ENCODE data around the gene NOL12.
"Not testable (repeated sequence)": the region's sequence is repeated elsewhere in the genome, so short reads cannot be mapped to it uniquely, and the experiment has no call there.

Gene NOL12

GRCh38 chr22:37650463-37651136, 35.5 kb upstream of the NOL12 start:
- H3F3A ChIP-seq (ENCODE audit: insufficient read depth, low read length), result no peaks in the 10 kb centered on the region
- H3K4me1 ChIP-seq (ENCODE audit: low read length), result no peaks in the 10 kb centered on the region
- H3K4me2 ChIP-seq (ENCODE audit: low read depth, low read length), result no peak overlapping the region
- H3K9me3 ChIP-seq (replicated peaks; ENCODE audit: insufficient read depth, low read length), result no peaks in the 10 kb centered on the region
- no peaks in the 10 kb centered on the region for H3K36me3 ChIP-seq (replicated peaks; ENCODE audit: insufficient read depth, low read length)
- no peak overlapping the region for H3K4me3 ChIP-seq (ENCODE audit: low read length)
- no peak for TF ChIP-seq EZH2phosphoT487 (IDR thresholded peaks at IDR 0.05; ENCODE audit: low read length)
- no peak for TF ChIP-seq EZH2 (optimal IDR thresholded peaks at IDR 0.05; ENCODE audit: low read depth, low read length)
- TF ChIP-seq CTCF (IDR thresholded peaks at IDR 0.05; ENCODE audit: low read length), result no peak
- H3K9ac ChIP-seq (ENCODE audit: low read length), result no peak overlapping the region
- no peaks in the 10 kb centered on the region for H4K20me1 ChIP-seq (ENCODE audit: insufficient read depth, low read length)
- no peaks in the 10 kb centered on the region for H3K79me2 ChIP-seq (ENCODE audit: low read length)
- H2AFZ ChIP-seq (ENCODE audit: low read length), result no peak overlapping the region
- H3K27me3 ChIP-seq (replicated peaks; ENCODE audit: insufficient read depth, low read length), result no peaks in the 10 kb centered on the region
- DNase-seq, result no peak
- H3K27ac ChIP-seq (ENCODE audit: low read length), result no peak overlapping the region
- H3K9me2 ChIP-seq (replicated peaks; ENCODE audit: insufficient read depth, low read length), result no peaks in the 10 kb centered on the region

- Histone ChIP-seq H3K27me3 (replicated peaks; ENCODE audit: insufficient read depth, low read length) (no peaks in the 10 kb centered on the region), H3K79me2 (ENCODE audit: low read length) (peaks cover 7% of the 10 kb centered on the region), H3K4me1 (ENCODE audit: low read length) (peaks cover 4% of the 10 kb centered on the region), H3K9me3 (replicated peaks; ENCODE audit: insufficient read depth, low read length) (no peaks in the 10 kb centered on the region), H3K4me2 (ENCODE audit: low read depth, low read length) (no peak overlapping the region), H3K27ac (ENCODE audit: low read length) (no peak overlapping the region), H3K9ac (ENCODE audit: low read length) (no peak overlapping the region), H2AFZ (ENCODE audit: low read length) (no peak overlapping the region), H3K36me3 (replicated peaks; ENCODE audit: insufficient read depth, low read length) (no peaks in the 10 kb centered on the region), H3K4me3 (ENCODE audit: low read length) (no peak overlapping the region), H3F3A (ENCODE audit: insufficient read depth, low read length) (0 out of 2 replicates have a peak, but pooled peaks cover 7% of the 10 kb centered on the region), H4K20me1 (ENCODE audit: insufficient read depth, low read length) (no peaks in the 10 kb centered on the region), H3K9me2 (replicated peaks; ENCODE audit: insufficient read depth, low read length) (no peaks in the 10 kb centered on the region)
- no peak for TF ChIP-seq EZH2 (optimal IDR thresholded peaks at IDR 0.05; ENCODE audit: low read depth, low read length)
- TF ChIP-seq EZH2phosphoT487 (IDR thresholded peaks at IDR 0.05; ENCODE audit: low read length), result no peak
- TF ChIP-seq CTCF (IDR thresholded peaks at IDR 0.05; ENCODE audit: low read length), result no peak
- DNase-seq, result no peak
Observed at GRCh38 chr22:37654563-37655251, 31.4 kb upstream of the NOL12 start.

- 0 out of 2 replicates have a peak, but pooled peaks cover 7% of the 10 kb centered on the region for H3F3A ChIP-seq (ENCODE audit: insufficient read depth, low read length)
- H4K20me1 ChIP-seq (ENCODE audit: insufficient read depth, low read length), result 0 out of 2 replicates have a peak, but pooled peaks cover 3% of the 10 kb centered on the region
- no peaks in the 10 kb centered on the region for H3K36me3 ChIP-seq (replicated peaks; ENCODE audit: insufficient read depth, low read length)
- H3K4me3 ChIP-seq (ENCODE audit: low read length), result no peak overlapping the region
- no peak overlapping the region for H2AFZ ChIP-seq (ENCODE audit: low read length)
- peaks cover 12% of the 10 kb centered on the region for H3K79me2 ChIP-seq (ENCODE audit: low read length)
- H3K9me2 ChIP-seq (replicated peaks; ENCODE audit: insufficient read depth, low read length), result no peaks in the 10 kb centered on the region
- H3K4me2 ChIP-seq (ENCODE audit: low read depth, low read length), result no peak overlapping the region
- no peak overlapping the region for H3K9ac ChIP-seq (ENCODE audit: low read length)
- H3K27ac ChIP-seq (ENCODE audit: low read length), result no peak overlapping the region
- no peak for TF ChIP-seq EZH2phosphoT487 (IDR thresholded peaks at IDR 0.05; ENCODE audit: low read length)
- TF ChIP-seq CTCF (IDR thresholded peaks at IDR 0.05; ENCODE audit: low read length), result no peak
- no peak for TF ChIP-seq EZH2 (optimal IDR thresholded peaks at IDR 0.05; ENCODE audit: low read depth, low read length)
- H3K27me3 ChIP-seq (replicated peaks; ENCODE audit: insufficient read depth, low read length), result no peaks in the 10 kb centered on the region
- no peak for DNase-seq
- H3K9me3 ChIP-seq (replicated peaks; ENCODE audit: insufficient read depth, low read length), result no peaks in the 10 kb centered on the region
- H3K4me1 ChIP-seq (ENCODE audit: low read length), result peaks cover 9% of the 10 kb centered on the region
Observed at GRCh38 chr22:37655252-37655563, 30.9 kb upstream of the NOL12 start.

- H3K9ac ChIP-seq (ENCODE audit: low read length), result not testable (repeated sequence)
Observed at GRCh38 chr22:37656583-37656982, 29.6 kb upstream of the NOL12 start.

More at GRCh38 chr22:37656583-37656982, 29.6 kb upstream of the NOL12 start:
- H3K27me3 ChIP-seq (replicated peaks; ENCODE audit: insufficient read depth, low read length); H3F3A ChIP-seq (ENCODE audit: insufficient read depth, low read length); H3K4me3 ChIP-seq (ENCODE audit: low read length); H3K36me3 ChIP-seq (replicated peaks; ENCODE audit: insufficient read depth, low read length); H2AFZ ChIP-seq (ENCODE audit: low read length); H3K27ac ChIP-seq (ENCODE audit: low read length); H3K9me2 ChIP-seq (replicated peaks; ENCODE audit: insufficient read depth, low read length); H3K9me3 ChIP-seq (replicated peaks; ENCODE audit: insufficient read depth, low read length); DNase-seq; H4K20me1 ChIP-seq (ENCODE audit: insufficient read depth, low read length); H3K4me2 ChIP-seq (ENCODE audit: low read depth, low read length): not testable (repeated sequence)
- Histone ChIP-seq H3K4me1 (ENCODE audit: low read length) (peaks cover 15% of the 10 kb centered on the region), H3K79me2 (ENCODE audit: low read length) (peaks cover 26% of the 10 kb centered on the region)

Measured in MM.1S (cell line).